ENCODE results near the gene IKZF1. TPM values are rescaled to one million over a fixed set of nuclear protein-coding genes. Genes with fewer than 3 reads are reported as not detected.
A peak's percentile ranks its signal among the peaks of the same experiment; 100 is the strongest.

Gene IKZF1
- total and polyA plus RNA-seq, 2 of the 13 experiments (the other 11 are each of a cell fraction or from before 2014, with no cell fraction given), result not detected

- TF ChIP-seq, protein P1, sequence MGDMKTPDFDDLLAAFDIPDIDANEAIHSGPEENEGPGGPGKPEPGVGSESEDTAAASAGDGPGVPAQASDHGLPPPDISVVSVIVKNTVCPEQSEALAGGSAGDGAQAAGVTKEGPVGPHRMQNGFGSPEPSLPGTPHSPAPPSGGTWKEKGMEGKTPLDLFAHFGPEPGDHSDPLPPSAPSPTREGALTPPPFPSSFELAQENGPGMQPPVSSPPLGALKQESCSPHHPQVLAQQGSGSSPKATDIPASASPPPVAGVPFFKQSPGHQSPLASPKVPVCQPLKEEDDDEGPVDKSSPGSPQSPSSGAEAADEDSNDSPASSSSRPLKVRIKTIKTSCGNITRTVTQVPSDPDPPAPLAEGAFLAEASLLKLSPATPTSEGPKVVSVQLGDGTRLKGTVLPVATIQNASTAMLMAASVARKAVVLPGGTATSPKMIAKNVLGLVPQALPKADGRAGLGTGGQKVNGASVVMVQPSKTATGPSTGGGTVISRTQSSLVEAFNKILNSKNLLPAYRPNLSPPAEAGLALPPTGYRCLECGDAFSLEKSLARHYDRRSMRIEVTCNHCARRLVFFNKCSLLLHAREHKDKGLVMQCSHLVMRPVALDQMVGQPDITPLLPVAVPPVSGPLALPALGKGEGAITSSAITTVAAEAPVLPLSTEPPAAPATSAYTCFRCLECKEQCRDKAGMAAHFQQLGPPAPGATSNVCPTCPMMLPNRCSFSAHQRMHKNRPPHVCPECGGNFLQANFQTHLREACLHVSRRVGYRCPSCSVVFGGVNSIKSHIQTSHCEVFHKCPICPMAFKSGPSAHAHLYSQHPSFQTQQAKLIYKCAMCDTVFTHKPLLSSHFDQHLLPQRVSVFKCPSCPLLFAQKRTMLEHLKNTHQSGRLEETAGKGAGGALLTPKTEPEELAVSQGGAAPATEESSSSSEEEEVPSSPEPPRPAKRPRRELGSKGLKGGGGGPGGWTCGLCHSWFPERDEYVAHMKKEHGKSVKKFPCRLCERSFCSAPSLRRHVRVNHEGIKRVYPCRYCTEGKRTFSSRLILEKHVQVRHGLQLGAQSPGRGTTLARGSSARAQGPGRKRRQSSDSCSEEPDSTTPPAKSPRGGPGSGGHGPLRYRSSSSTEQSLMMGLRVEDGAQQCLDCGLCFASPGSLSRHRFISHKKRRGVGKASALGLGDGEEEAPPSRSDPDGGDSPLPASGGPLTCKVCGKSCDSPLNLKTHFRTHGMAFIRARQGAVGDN (CRISPR knock-in tag; IDR thresholded peaks at IDR 0.05), result peak; percentile 78
- TF ChIP-seq SNAI1 (CRISPR knock-in tag; IDR thresholded peaks at IDR 0.05; ENCODE audit: borderline replicate concordance) (0 out of 2 replicates have a peak, but pooled peaks have one; percentile 11), GABPA (IDR thresholded peaks at IDR 0.05; ENCODE audit: low read depth, low read length) (no peak), GABPA (CRISPR knock-in tag; IDR thresholded peaks at IDR 0.05; ENCODE audit: low read depth) (no peak), ARID2 (CRISPR knock-in tag; IDR thresholded peaks at IDR 0.05; ENCODE audit: borderline replicate concordance) (0 out of 2 replicates have a peak, but pooled peaks have one; percentile 0), RELA (CRISPR knock-in tag; IDR thresholded peaks at IDR 0.05) (no peak), ZBTB38 (CRISPR knock-in tag; IDR thresholded peaks at IDR 0.05) (peak; percentile 97), ZNF317 (CRISPR knock-in tag; IDR thresholded peaks at IDR 0.05) (no peak), DNMT3B (CRISPR knock-in tag; conservative IDR thresholded peaks at IDR 0.05) (no peak), ZNF280D (CRISPR knock-in tag; IDR thresholded peaks at IDR 0.05) (no peak), ZNF572 (CRISPR knock-in tag; IDR thresholded peaks at IDR 0.05) (0 out of 2 replicates have a peak, but pooled peaks have one; percentile 51), NFKBIZ (CRISPR knock-in tag; IDR thresholded peaks at IDR 0.05) (0 out of 2 replicates have a peak, but pooled peaks have one; percentile 5), TERF1 (CRISPR knock-in tag; IDR thresholded peaks at IDR 0.05) (0 out of 2 replicates have a peak, but pooled peaks have one; percentile 69), ZNF235 (CRISPR knock-in tag; IDR thresholded peaks at IDR 0.05; ENCODE audit: borderline replicate concordance) (0 out of 2 replicates have a peak, but pooled peaks have one; percentile 25)
- TF ChIP-seq, protein P2, sequence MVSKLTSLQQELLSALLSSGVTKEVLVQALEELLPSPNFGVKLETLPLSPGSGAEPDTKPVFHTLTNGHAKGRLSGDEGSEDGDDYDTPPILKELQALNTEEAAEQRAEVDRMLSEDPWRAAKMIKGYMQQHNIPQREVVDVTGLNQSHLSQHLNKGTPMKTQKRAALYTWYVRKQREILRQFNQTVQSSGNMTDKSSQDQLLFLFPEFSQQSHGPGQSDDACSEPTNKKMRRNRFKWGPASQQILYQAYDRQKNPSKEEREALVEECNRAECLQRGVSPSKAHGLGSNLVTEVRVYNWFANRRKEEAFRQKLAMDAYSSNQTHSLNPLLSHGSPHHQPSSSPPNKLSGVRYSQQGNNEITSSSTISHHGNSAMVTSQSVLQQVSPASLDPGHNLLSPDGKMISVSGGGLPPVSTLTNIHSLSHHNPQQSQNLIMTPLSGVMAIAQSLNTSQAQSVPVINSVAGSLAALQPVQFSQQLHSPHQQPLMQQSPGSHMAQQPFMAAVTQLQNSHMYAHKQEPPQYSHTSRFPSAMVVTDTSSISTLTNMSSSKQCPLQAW (CRISPR knock-in tag; IDR thresholded peaks at IDR 0.05), result peak; percentile 22; the same call in 1 of the 2 replicates
- TF ChIP-seq, protein P3, sequence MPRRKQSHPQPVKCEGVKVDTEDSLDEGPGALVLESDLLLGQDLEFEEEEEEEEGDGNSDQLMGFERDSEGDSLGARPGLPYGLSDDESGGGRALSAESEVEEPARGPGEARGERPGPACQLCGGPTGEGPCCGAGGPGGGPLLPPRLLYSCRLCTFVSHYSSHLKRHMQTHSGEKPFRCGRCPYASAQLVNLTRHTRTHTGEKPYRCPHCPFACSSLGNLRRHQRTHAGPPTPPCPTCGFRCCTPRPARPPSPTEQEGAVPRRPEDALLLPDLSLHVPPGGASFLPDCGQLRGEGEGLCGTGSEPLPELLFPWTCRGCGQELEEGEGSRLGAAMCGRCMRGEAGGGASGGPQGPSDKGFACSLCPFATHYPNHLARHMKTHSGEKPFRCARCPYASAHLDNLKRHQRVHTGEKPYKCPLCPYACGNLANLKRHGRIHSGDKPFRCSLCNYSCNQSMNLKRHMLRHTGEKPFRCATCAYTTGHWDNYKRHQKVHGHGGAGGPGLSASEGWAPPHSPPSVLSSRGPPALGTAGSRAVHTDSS (CRISPR knock-in tag; conservative IDR thresholded peaks at IDR 0.05), result no peak
Measured at GRCh38 chr7:50450590-50451032, 146.1 kb downstream of the IKZF1 start (continued).
